ENCODE data around the gene CRYL1. TPM values are rescaled to one million over a fixed set of nuclear protein-coding genes. Genes with fewer than 3 reads are reported as not detected.

Gene CRYL1
- total RNA-seq, 1 experiment from 2014 or later = 3.7 TPM

GRCh38 chr13:20415694-20416107, 110.0 kb downstream of the CRYL1 start:
- H3K27ac ChIP-seq (ENCODE audit: insufficient read length, low read depth, low read length) = no peak overlapping the region
- H4K20me1 ChIP-seq (ENCODE audit: control insufficient read depth, insufficient read depth, insufficient read length) = no peaks in the 10 kb centered on the region
- H3K9me3 ChIP-seq (ENCODE audit: control insufficient read depth, low read depth, low read length) = no peaks in the 10 kb centered on the region
- no peak overlapping the region for H3K18ac ChIP-seq (ENCODE audit: insufficient read length, low read depth, low read length)
- no peak overlapping the region for H3K14ac ChIP-seq (ENCODE audit: insufficient read depth, low read length)
- H3K4me1 Mint-ChIP-seq = peaks cover 29% of the 10 kb centered on the region in 2 experiments
- H2BK15ac ChIP-seq (ENCODE audit: low read depth, low read length) = no peak overlapping the region
- no peak overlapping the region; a peak in 1 of 7 replicates for H3K27ac Mint-ChIP-seq
- no peak overlapping the region for H2AK5ac ChIP-seq (ENCODE audit: insufficient read length, low read length)
- H2BK5ac ChIP-seq (ENCODE audit: insufficient read length, low read length) = no peak overlapping the region
- no peak overlapping the region for H2AFZ ChIP-seq (ENCODE audit: low read length)
- H2BK12ac ChIP-seq (ENCODE audit: insufficient read length, low read depth, low read length) = no peak overlapping the region
- no peak overlapping the region for H3K4ac ChIP-seq (ENCODE audit: low read depth, low read length)
- no peak overlapping the region for H2BK120ac ChIP-seq (ENCODE audit: low read depth, low read length, poor library complexity, severe bottlenecking)
- H3K79me1 ChIP-seq (ENCODE audit: insufficient read depth, low read depth, low read length, poor library complexity, severe bottlenecking) = no peaks in the 10 kb centered on the region
- H4K8ac ChIP-seq (replicated peaks; ENCODE audit: insufficient read length, low read depth, low read length) = no peak overlapping the region
- no peaks in the 10 kb centered on the region; a peak in 1 of 5 replicates for H3K9me3 Mint-ChIP-seq
- no peaks in the 10 kb centered on the region for H3K79me2 ChIP-seq (ENCODE audit: insufficient read depth, low read length)
- no CpG with 5 or more reads among the region's 27 CpGs for WGBS (ENCODE audit: extremely low coverage, insufficient read length, low lambda C conversion rate)
- no peak overlapping the region for H2BK20ac ChIP-seq (ENCODE audit: low read depth, low read length, poor library complexity, severe bottlenecking)
- no peaks in the 10 kb centered on the region for H3K27me3 ChIP-seq (ENCODE audit: insufficient read depth, low read length)
- H3K4me2 ChIP-seq (ENCODE audit: insufficient read depth, insufficient read length, low read length) = no peak overlapping the region
- no peaks in the 10 kb centered on the region; the same call in 1 of the 2 replicates for H3K4me1 ChIP-seq (ENCODE audit: insufficient read depth, low read length)
- H3K36me3 Mint-ChIP-seq (ENCODE audit: insufficient read depth in 1 of 3, low read depth in 3 of 3) = peaks cover 0 to 5% (median 0%) of the 10 kb centered on the region in 3 experiments; a peak in 1 of 7 replicates
- peaks cover 7% of the 10 kb centered on the region for H3K27me3 Mint-ChIP-seq (ENCODE audit: low read depth)
- no peak for TF ChIP-seq CTCF (conservative IDR thresholded peaks at IDR 0.05)
- H4K91ac ChIP-seq (ENCODE audit: insufficient read length, low read depth, low read length) = no peak overlapping the region
- no peaks in the 10 kb centered on the region for H3K23me2 ChIP-seq (ENCODE audit: insufficient read length, low read depth, low read length, poor library complexity, severe bottlenecking)
- no peak for DNase-seq
- no peak overlapping the region for H3K4me3 Mint-ChIP-seq
- no peak overlapping the region for H3K9ac ChIP-seq (ENCODE audit: extremely low read depth, insufficient read length, low read length)
- H4K5ac ChIP-seq (ENCODE audit: insufficient read length, low read depth, low read length) = no peak overlapping the region
- H3T11ph ChIP-seq (ENCODE audit: low read length) = no peak overlapping the region
- H3K23ac ChIP-seq (ENCODE audit: insufficient read length, low read depth, low read length) = no peak overlapping the region
- H3K56ac ChIP-seq (ENCODE audit: insufficient read length, low read depth, low read length) = no peak overlapping the region
